Globus pallidus (tissue), 1 donor: ENCODE measurements around the gene GATD1.
"Not testable (repeated sequence)": the region's sequence is repeated elsewhere in the genome, so short reads cannot be mapped to it uniquely, and the experiment has no call there.

Experiments used
- DNase-seq: peaks from one replicate; pipeline ENCODE4 v3.0.0-alpha.2; 2015; ENCODE audit warnings: low spot score

Gene GATD1

GRCh38 chr11:763549-764321, 13.6 kb downstream of the GATD1 start:
- no peak for DNase-seq

DNA sequence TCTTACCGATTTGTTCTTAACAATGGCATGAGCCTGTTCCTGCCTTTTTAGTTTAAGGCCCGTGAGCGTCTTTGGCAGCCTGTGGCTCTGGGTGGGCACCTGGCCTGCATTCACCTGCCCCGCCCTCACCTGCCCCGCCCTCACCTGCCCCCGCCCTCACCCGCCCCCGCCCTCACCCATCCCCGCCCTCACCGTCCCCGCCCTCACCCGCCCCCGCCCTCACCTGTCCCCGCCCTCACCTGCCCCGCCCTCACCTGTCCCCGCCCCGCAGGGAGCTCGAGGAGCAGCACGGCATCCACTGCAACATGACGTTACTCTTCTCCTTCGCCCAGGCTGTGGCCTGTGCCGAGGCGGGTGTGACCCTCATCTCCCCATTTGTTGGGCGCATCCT, 14.2 kb downstream of the GATD1 start:
- DNase-seq: no peak

DNA sequence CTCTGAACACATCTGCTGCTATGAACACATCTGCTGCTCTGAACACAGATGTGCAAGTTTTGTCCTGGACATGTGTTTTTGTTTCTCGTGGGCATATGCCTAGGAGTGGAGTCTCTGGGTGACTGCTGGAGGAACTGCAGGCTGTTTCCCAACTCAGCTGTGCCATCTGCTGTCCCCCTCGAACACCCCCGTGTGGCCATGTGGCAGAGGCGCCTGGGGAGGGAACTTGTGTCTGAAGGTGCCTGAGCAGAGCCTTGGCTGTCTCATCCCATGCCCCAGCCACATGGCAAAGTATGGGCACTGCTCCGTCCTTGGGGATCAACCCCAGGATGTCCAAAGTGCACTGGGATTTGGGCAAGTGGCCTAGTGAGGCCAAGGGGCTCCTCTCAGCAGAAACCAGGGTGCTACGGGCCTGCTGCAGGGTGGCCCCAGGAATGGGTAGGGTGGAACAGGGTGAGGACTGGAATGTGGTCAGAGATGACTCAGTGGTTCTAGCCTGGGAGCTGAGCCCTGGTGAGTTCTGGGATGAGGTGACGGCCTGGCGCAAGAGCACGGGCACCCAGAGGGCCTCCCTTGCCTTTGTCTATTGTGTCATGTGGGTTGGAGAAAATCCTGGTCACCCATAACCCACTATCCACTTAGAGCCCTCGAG, 14.7 kb downstream of the GATD1 start:
- peak; percentile 74 for DNase-seq

DNA sequence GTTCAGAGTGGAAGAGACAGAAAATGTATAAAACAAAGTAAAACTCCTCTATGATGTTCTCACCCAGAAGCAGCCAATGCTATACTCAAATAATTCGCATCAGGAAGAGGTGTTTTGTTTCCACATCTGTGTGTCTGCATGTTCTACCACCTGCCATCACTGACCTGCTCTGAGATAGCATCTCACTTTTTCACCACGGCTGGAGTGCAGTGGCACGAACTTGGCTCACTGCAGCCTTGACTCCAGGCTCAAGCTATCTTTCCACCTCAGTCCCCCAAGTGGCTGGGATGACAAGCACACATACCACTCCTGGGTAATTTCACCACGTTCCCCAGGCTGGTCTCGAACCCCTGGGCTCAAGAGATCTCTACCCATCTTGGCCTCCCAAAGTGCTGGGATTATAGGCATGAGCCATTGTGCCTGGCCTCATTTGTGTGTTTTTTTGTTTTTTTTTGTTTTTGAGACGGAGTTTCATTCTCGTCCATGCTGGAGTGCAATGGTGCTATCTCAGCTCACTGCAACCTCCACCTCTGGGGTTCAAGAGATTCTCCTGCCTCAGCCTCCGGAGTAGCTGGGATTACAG, 15.7 kb downstream of the GATD1 start:
- no peak for DNase-seq

DNA sequence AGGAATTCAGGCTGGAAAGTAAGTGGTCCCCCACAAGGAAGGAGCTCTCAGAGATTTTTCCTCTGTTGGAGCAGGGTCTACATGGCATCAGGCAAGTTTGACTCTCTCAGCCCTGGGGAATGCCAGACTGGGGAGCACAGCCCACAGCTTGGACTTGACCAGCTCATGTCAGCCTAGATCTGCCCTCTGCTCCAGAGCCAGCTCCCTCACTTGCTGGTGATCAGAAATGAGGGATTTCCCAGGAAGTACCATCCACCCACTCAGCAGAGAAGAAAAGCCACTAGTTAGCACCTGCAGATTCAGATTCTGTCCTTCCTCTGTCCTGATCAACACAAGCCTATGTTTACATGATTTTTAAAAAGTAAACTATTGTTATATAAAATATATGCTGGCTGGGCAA, 17.1 kb downstream of the GATD1 start:
- DNase-seq: no peak

DNA sequence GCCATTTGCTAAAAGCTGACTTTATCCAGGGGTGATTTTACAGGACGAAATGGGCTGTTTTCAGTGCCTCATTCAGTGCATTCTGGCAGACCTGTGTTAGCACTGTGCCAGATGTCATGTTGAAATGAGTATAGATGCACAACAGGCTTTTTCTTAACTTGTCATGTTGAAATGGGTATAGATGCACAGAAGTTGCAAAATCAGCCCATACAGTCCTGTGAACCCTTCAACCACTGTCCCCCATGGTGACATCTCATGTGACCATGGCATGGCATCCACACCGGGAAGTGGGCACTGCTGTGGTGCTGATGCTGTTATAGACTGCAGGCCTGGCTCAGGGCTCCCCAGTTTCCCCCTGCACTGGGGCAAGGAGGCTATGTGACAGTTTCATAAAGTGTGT, 27.6 kb downstream of the GATD1 start:
- DNase-seq: no peak

DNA sequence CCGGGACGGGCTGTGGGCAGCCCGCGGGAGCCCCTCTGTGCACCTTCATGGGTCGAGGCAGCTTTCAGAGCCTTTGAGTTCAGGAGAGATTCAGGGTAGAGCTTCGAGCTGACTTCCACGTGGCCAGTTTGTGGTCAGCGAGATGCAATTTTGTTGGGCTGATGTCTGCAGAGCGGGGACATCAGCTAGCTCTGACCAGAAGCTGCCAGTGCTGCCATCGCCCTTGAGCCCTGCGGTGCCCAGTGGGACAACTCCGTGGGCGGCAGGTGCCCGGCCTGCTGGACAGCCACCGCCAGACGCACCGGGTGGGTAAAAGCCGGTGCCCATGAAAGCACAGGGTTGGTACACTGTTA, 29.3 kb downstream of the GATD1 start:
- no peak for DNase-seq

DNA sequence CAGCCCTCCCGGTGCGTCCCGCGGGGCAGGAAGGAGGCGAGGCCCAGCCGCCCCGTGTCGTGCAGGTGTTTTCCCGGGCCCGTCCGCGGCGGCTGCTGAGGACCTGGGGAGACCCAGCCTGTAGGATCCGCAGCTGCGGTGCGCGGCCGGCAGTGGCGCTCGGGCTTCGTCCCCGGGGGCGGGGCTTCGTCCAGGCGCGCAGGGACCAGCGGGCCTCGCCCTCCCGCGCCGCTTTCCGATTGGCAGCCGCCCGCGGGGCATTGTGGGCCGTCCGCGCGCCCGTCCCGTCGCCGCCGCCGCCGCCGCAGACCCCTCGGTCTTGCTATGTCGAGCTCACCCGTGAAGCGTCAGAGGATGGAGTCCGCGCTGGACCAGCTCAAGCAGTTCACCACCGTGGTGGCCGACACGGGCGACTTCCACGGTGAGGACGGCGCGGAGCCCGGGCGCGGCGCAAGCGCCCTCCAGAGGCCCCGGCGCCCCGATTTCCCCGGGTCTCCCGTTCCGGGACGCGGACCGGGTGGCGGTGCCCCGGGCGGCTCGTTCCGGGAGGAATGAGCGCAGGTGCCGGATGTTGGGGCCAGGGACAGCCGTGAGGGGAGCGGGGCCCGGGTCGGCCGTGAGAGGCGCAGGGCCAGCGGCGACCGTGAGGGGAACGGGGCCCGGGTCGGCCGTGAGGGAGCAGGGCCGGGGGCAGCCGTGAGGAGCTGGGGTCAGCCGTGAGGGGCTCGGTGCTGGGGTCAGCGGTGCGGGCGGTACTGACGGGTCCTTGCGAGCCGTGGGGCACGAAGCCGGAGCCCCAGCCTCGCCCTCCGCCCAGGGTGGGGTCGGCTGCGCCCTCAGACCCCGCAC, 29.9 kb downstream of the GATD1 start, which contains the start of gene TALDO1:
TSS of gene TALDO1 (plus strand) at position 307 of the 849 bp plus-strand sequence. CDS start at position 325, 18 bp downstream.
- peak; percentile 89 for DNase-seq

DNA sequence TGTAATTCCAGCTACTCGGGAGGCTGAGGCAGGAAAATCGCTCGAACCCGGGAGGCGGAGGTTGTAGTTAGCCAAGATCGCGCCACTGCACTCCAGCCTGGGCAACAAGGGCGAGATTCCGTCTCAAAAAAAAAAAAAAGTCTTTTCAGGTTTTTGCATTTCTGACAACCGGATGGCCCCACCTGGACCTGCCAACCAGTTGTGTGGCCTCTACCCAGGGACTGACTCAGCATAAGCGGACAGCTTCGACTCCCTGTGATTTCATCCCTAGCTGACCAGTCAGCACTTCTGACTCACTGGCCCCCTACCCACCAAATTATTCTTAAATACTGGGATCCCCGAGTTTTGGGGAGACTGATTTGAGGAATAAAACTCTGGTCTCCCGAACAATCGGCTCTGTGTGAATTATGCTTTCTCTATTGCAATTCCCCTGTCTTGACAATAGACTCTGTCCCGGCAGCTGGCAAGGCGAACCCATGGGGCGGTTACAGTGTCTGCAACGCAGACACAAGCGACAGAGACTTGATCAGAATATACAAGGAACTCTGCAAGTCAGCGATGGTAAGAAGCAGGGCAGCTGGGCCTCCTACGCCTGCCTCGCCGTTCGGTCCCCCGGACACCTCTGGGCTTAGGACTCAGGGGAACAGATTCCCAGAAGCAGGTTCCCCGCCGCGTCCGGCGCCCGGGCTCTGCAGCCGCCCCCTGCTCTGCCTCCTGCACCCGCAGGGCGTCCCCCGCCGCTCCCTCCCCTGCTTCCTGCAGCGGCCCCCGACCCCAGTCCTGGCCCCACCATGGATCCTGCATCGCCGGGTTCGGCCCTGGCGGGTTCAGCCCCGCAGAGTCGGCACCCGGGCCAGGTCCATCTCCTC, 30.8 kb downstream of the GATD1 start:
- peak; percentile 83 for DNase-seq

DNA sequence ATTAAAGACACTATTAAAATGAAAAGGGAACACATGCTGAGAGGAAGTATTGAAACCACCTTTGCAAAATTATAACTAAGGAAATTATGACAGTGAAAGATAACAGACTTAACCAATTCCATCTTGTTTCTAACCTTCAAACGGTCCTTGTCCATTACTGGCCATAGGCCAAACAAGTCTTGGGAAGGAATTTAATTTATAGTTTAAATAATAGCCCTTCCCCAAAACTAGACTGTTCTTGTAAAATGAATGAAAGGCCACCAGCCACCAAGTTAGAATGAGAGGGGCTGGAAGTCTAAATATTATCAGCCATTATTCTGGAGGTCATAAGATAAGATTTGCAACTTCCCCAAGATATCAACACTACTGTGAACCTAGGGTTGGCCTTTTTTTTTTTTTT, 31.9 kb downstream of the GATD1 start:
- no peak for DNase-seq

GRCh38 chr11:742571-743201, 34.6 kb downstream of the GATD1 start:
- DNase-seq: no peak

GRCh38 chr11:742156-742546, 35.1 kb downstream of the GATD1 start:
- DNase-seq: no peak

GRCh38 chr11:737899-738298, 39.4 kb downstream of the GATD1 start:
- DNase-seq: not testable (repeated sequence)

- DNase-seq: peak; percentile 64
Observed at GRCh38 chr11:737366-737765, 39.9 kb downstream of the GATD1 start.

DNA sequence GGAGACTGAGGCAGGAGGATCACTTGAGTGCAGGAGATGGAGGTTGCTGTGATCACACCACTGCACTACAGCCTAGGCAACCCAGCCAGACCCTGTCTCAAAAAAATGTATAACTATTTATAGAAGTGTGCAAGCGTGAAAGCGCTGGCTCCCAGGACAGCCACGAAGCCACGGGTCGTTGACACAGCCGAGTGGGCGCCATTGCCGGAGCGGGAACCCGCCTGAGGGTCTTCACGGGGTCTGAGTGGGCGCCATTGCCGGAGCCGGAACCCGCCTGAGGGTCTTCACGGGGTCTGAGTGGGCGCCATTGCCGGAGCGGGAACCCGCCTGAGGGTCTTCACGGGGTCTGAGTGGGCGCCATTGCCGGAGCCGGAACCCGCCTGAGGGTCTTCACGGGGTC, 42.7 kb downstream of the GATD1 start:
- DNase-seq: not testable (repeated sequence)

DNA sequence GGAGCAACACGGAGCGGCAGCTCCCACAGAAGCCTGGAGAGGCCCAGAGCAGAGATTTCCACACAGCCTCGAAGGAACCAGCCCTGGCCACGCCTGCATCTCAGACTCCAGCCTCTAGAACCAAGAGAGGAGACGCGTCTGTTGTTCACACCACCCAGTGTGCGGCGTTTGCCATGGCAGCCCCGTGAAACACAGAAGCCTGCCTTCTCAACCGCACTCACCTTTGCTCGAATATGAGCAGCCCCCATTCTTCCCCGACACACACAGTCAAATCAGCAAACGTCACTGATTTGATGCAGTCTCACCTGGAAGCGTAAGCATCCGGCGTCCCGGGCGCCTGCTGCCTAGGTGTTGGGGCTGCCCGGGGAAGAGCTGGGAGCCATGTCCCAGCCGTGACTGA, 44.2 kb downstream of the GATD1 start:
- no peak for DNase-seq

DNA sequence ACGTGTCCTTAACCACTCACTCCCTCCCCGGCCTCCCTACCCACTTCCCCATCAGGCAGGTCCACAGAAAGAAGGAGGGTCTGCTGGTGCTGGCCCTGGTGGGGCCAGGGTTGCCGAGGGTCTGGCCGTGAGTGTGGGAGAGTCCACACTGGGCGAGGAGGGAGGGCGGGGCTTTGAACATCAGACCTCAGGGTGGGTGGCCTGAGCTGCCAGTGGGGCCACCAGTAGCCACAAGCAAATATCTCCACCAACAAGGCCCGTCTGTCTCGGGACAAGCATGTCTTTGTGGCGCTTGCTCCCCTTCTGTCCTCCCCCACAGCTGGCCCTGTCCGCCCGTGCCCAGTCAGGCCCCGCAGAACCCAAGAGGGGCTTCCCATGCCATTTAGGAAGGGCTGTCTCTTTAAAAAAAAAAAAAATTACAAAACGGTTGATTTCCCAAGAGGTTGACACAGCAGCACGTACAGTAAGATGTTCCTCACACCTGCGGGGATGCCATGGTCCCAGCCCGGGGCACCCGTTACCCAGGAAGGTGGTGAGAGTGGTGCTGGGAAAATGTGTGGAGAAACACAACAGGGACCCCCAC, 47.7 kb downstream of the GATD1 start:
- DNase-seq: peak; percentile 97

DNA sequence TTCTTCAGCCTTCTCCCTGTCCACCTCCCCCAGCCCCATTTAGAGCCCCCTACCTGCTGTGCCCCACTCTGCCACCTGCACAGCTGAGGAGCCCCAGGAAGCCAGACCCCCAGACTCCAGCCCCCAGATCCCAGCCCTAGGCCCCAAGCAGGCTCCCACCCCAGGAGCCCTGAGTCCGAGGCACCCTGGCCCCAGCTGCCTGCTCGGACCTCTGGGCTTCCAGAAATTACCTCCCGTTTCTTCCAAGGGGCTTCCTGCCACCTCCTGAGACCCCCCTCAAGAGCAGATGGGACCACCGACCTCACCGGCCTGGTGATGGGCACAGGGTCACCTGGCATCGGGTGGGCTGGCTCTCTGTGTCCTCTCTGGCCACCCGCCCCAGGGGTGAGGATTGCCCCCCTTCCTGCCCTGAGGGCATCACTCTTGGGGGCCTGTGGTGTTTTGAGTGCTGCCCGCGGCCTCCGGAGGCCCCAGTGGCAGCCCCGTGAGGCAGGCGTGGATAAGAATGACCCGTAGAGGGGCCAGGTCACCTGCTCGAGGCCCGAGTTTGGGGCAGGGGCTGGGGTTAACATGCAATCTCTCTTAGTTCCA, 48.3 kb downstream of the GATD1 start:
- DNase-seq: no peak

DNA sequence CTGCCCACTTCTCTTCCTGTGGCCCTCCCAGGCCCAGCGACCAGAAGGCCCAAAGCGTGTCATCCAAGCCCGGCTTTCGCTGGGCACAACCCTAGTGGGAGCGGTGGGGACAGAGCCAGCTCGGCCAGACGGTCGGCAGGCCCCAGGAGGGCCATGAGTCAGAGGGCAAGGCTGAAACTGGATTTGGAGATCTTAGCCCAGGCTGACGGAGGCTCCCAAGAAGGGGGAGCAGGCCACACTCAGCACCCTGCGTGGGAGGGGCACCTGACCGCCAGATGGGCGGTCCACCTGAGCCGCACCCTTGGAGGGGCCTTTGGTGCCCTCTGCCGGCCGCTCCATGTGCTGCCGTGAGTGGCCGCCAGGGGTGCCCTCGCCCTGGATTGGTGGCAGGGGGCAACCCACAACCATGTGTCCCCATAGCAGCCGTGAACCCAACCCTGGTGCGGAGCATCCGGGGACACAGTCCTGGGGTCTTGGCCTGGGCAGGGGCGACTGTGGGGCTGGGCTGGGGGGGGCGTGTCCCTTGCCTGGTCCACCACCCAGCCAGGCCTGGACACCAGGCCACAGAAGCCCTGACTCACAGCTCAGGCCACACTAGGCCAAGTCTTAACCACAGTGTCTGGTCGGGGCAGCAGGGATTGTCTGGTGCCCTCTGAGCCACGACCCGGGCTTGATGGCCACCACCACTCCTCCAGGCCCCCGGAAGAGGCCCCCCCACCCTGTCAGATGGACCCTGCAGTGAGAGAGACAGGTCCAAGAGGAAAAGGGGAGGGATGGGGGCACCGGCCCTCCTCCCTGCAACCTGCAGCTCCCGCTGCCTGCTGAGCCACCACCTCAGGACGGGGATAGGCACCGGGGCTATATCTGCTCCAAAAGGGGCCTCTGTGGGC, 49.2 kb downstream of the GATD1 start:
- peak; percentile 74 for DNase-seq
